WERI-Rb-1 (cell line): ENCODE data around the gene GRIK2.

Experiments used
- DNase-seq: peaks from one replicate; pipeline ENCODE4 v3.0.0-alpha.2; 2020
- H3K27ac ChIP-seq: fragments of 250-450 bp; sonication (Bioruptor Pico); 2 replicates; pipeline ENCODE4 v1.5.1; 2020; ENCODE audit warnings: mild to moderate bottlenecking, moderate library complexity
- H3K27me3 ChIP-seq: fragments of 250-450 bp; sonication (Bioruptor Pico); 2 replicates; pipeline ENCODE4 v1.5.1; 2021; ENCODE audit warnings: mild to moderate bottlenecking, low read depth, moderate library complexity; ENCODE audit not compliant: insufficient read depth, severe bottlenecking
- H3K36me3 ChIP-seq: fragments of 250-450 bp; sonication (Bioruptor Pico); 2 replicates; pipeline ENCODE4 v1.5.1; 2020; ENCODE audit warnings: mild to moderate bottlenecking, moderate library complexity
- H3K4me3 ChIP-seq: 2 replicates; pipeline ENCODE4 v1.5.1; 2011; ENCODE audit warnings: low read depth, mild to moderate bottlenecking, control low read depth, low read length
- H3K9me3 ChIP-seq: fragments of 250-450 bp; sonication (Bioruptor Pico); 2 replicates; pipeline ENCODE4 v1.5.1; 2021; ENCODE audit warnings: mild to moderate bottlenecking, moderate library complexity; ENCODE audit not compliant: severe bottlenecking
- TF ChIP-seq, protein P1 (sequence below): IDR thresholded peaks from 2 replicates; pipeline ENCODE4 v1.5.1; 2011; ENCODE audit warnings: low read depth, mild to moderate bottlenecking, control low read depth, inconsistent platforms, low read length

GRIK2 gene

DNA sequence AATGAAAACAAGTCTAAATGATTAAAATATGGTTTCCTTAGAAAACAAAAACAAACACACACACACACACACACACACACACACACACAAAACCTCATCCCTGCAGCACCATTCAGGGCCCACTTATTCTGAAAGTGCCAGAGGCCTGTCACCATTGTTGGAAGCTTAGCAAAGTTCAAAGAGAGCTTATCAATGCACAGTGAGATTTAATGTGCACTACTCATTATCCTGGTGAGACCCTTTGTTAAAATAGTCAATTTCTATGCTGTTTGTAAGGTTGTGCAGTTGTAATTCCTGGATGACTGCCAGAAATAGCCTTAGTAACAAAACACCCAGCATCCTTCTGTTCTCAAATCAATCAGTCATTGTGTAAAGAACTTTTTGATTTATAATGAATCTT lies 482.9 kb downstream of the GRIK2 start:
- no peaks in the 10 kb centered on the region for H3K36me3 ChIP-seq
- no peak overlapping the region for H3K27ac ChIP-seq
- no peak for DNase-seq
- TF ChIP-seq, protein P1, sequence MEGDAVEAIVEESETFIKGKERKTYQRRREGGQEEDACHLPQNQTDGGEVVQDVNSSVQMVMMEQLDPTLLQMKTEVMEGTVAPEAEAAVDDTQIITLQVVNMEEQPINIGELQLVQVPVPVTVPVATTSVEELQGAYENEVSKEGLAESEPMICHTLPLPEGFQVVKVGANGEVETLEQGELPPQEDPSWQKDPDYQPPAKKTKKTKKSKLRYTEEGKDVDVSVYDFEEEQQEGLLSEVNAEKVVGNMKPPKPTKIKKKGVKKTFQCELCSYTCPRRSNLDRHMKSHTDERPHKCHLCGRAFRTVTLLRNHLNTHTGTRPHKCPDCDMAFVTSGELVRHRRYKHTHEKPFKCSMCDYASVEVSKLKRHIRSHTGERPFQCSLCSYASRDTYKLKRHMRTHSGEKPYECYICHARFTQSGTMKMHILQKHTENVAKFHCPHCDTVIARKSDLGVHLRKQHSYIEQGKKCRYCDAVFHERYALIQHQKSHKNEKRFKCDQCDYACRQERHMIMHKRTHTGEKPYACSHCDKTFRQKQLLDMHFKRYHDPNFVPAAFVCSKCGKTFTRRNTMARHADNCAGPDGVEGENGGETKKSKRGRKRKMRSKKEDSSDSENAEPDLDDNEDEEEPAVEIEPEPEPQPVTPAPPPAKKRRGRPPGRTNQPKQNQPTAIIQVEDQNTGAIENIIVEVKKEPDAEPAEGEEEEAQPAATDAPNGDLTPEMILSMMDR = no peak
- no peaks in the 10 kb centered on the region for H3K9me3 ChIP-seq
- no peak overlapping the region for H3K4me3 ChIP-seq
- H3K27me3 ChIP-seq = no peaks in the 10 kb centered on the region

DNA sequence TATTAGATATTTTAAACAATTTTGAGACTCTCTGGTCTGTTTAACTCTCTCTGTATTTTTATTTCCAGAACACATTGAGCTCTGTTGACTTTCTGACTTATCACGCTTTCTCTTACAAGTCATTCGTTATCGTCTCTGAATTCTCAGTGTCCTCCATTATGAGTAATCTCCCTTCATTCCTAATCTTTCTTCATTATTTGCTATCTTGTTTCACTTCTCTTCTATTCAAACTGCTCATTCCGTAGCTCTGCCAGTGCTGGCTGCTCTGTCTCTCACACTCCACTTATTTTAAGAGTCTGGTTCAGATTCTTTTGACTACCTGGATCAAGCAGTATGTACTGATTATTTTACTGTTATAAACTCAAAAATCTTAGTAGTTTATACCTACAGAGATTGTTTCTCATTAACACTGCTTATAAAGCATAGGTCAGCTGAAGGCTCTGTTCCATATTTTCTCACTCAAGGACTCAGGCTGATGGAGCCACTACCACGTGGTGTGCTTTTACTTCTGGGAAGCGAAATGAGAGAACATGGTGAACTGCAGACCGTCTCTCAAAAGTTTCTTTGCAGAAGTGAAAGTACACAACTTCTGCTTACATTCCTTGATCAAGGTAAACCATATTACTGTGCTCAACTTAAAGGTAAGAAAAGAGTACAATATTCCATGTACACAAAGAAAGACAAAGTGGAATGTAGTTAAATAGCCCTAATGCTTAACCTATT lies 485.2 kb downstream of the GRIK2 start:
- Histone ChIP-seq H3K4me3 (no peak overlapping the region), H3K36me3 (no peaks in the 10 kb centered on the region), H3K27ac (no peak overlapping the region), H3K9me3 (no peaks in the 10 kb centered on the region), H3K27me3 (no peaks in the 10 kb centered on the region)
- TF ChIP-seq, protein P1 = no peak
- DNase-seq = no peak

- no peaks in the 10 kb centered on the region for H3K36me3 ChIP-seq
- TF ChIP-seq, protein P1 = no peak
- H3K27me3 ChIP-seq = no peaks in the 10 kb centered on the region
- no peak overlapping the region for H3K4me3 ChIP-seq
- no peak for DNase-seq
- H3K27ac ChIP-seq = no peak overlapping the region
- no peaks in the 10 kb centered on the region for H3K9me3 ChIP-seq
These were observed 486.3 kb downstream of the GRIK2 start for GRCh38 chr6:101879782-101880181.

DNA sequence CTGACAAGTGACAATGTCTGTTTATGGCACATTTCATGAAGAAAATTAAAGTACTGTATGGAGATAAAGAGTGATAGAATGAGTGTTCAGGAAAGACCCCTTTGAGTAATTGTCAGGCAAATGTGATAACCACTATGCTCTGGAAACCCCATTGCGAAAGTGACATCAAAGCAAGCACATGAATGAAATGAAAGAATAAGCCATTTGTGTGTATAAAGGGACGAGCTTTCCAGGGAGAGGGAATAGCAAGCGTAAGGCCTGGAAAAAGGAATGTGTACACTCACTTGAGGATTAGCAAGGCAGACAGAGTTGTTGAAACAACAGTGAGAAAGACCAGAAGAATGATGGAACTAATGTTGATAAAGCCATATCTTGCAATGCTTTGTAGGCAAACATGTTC lies 490.0 kb downstream of the GRIK2 start:
- H3K27me3 ChIP-seq = no peaks in the 10 kb centered on the region

DNA sequence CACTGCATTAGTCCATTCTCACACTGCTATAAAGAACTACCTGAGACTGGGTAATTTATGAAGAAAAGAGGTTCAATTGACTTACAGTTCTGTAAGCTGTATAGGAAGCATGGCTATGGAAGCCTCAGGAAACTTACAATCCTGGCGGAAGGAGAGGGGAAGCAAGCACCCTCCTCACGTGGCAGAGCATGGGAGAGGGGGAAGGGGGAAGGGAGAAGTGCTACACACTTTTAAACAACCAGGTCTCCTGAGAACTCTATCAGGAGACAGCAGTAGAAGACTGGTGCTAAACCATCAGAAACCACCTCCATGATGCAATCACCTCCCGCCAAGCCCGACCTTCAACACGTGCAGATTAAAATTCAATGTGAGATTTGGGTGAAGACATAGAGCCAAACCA lies 494.0 kb downstream of the GRIK2 start:
- H3K27ac ChIP-seq = no peak overlapping the region
- TF ChIP-seq, protein P1 = no peak
- H3K36me3 ChIP-seq = no peaks in the 10 kb centered on the region
- H3K27me3 ChIP-seq = no peaks in the 10 kb centered on the region
- DNase-seq = no peak
- H3K4me3 ChIP-seq = no peak overlapping the region
- no peaks in the 10 kb centered on the region for H3K9me3 ChIP-seq

More for the DNA sequence above, 490.0 kb downstream of the GRIK2 start:
- DNase-seq = no peak
- H3K36me3 ChIP-seq = no peaks in the 10 kb centered on the region
- no peak overlapping the region for H3K4me3 ChIP-seq
- H3K27ac ChIP-seq = no peak overlapping the region
- TF ChIP-seq, protein P1 = no peak
- no peaks in the 10 kb centered on the region for H3K9me3 ChIP-seq
